Measurements from ENCODE around the gene ABTB2. TPM values are rescaled to one million over a fixed set of nuclear protein-coding genes. Genes with fewer than 3 reads are reported as not detected.

ABTB2 gene
- total RNA-seq, 1 experiment from 2014 or later, result 5.5 TPM

GRCh38 chr11:34166806-34167740 is 190.7 kb downstream of the ABTB2 start:
- no peak for DNase-seq
- Histone ChIP-seq H3K27me3 (ENCODE audit: insufficient read depth, low read length) (no peaks in the 10 kb centered on the region), H3K4me1 (ENCODE audit: insufficient read depth, low read length) (no peaks in the 10 kb centered on the region), H2AFZ (ENCODE audit: low read length) (no peak overlapping the region), H2BK120ac (ENCODE audit: low read depth, low read length, poor library complexity, severe bottlenecking) (no peak overlapping the region), H3K56ac (ENCODE audit: insufficient read length, low read depth, low read length) (no peak overlapping the region), H4K91ac (ENCODE audit: insufficient read length, low read depth, low read length) (no peak overlapping the region), H2BK12ac (ENCODE audit: insufficient read length, low read depth, low read length) (no peak overlapping the region), H3K4ac (ENCODE audit: low read depth, low read length) (no peak overlapping the region), H3K27ac (ENCODE audit: insufficient read length, low read depth, low read length) (no peak overlapping the region), H4K8ac (replicated peaks; ENCODE audit: insufficient read length, low read depth, low read length) (no peak overlapping the region), H2AK5ac (ENCODE audit: insufficient read length, low read length) (no peak overlapping the region), H4K5ac (ENCODE audit: insufficient read length, low read depth, low read length) (no peak overlapping the region), H3K79me2 (ENCODE audit: insufficient read depth, low read length) (no peaks in the 10 kb centered on the region), H2BK5ac (ENCODE audit: insufficient read length, low read length) (no peak overlapping the region), H3K4me2 (ENCODE audit: insufficient read depth, insufficient read length, low read length) (no peak overlapping the region), H3K18ac (ENCODE audit: insufficient read length, low read depth, low read length) (no peak overlapping the region), H3T11ph (ENCODE audit: low read length) (no peak overlapping the region), H2BK15ac (ENCODE audit: low read depth, low read length) (no peak overlapping the region), H3K14ac (ENCODE audit: insufficient read depth, low read length) (no peak overlapping the region), H3K79me1 (ENCODE audit: insufficient read depth, low read depth, low read length, poor library complexity, severe bottlenecking) (no peaks in the 10 kb centered on the region), H3K9me3 (ENCODE audit: control insufficient read depth, low read depth, low read length) (no peaks in the 10 kb centered on the region), H2BK20ac (ENCODE audit: low read depth, low read length, poor library complexity, severe bottlenecking) (no peak overlapping the region), H3K9ac (ENCODE audit: extremely low read depth, insufficient read length, low read length) (no peak overlapping the region), H3K23ac (ENCODE audit: insufficient read length, low read depth, low read length) (no peak overlapping the region), H4K20me1 (ENCODE audit: control insufficient read depth, insufficient read depth, insufficient read length) (no peaks in the 10 kb centered on the region), H3K23me2 (ENCODE audit: insufficient read length, low read depth, low read length, poor library complexity, severe bottlenecking) (no peaks in the 10 kb centered on the region)
- Mint-ChIP-seq H3K27me3 (ENCODE audit: low read depth) (peaks cover 3% of the 10 kb centered on the region; the same call in 1 of the 2 replicates), H3K36me3 (ENCODE audit: insufficient read depth in 1 of 3, low read depth in 3 of 3) (peaks cover 0 to 3% (median 0%) of the 10 kb centered on the region in 3 experiments; a peak in 1 of 7 replicates), H3K27ac (no peak overlapping the region; a peak in 1 of 7 replicates), H3K9me3 (no peaks in the 10 kb centered on the region), H3K4me3 (no peak overlapping the region), H3K4me1 (no peaks in the 10 kb centered on the region)
- TF ChIP-seq CTCF (conservative IDR thresholded peaks at IDR 0.05), result no peak
- no CpG with 5 or more reads among the region's 16 CpGs for WGBS (ENCODE audit: extremely low coverage, insufficient read length, low lambda C conversion rate)
